ENCODE measurements around the gene TRABD2B.

The TRABD2B gene

GRCh38 chr1:47751996-47752451, 245.2 kb downstream of the TRABD2B start:
- Histone ChIP-seq H3K36me3 (no peaks in the 10 kb centered on the region), H3K4me2 (no peak overlapping the region), H3K27me3 (no peaks in the 10 kb centered on the region), H3K9ac (no peak overlapping the region), H3K27ac (no peak overlapping the region), H3K4me3 (no peak overlapping the region), H3K9me3 (replicated peaks in 1 of 11) (no peaks in the 10 kb centered on the region), H3K4me1 (no peaks in the 10 kb centered on the region), H4K20me1 (no peaks in the 10 kb centered on the region)
- no peak for TF ChIP-seq Cebpa-rat (IDR thresholded peaks at IDR 0.05)

GRCh38 chr1:47751193-47751592, 246.0 kb downstream of the TRABD2B start:
- no peak overlapping the region; a peak in 1 of 22 replicates for H3K4me2 ChIP-seq
- no peak overlapping the region for H3K27ac ChIP-seq
- H4K20me1 ChIP-seq = no peaks in the 10 kb centered on the region
- H3K36me3 ChIP-seq = no peaks in the 10 kb centered on the region
- no peak overlapping the region for H3K9ac ChIP-seq
- no peaks in the 10 kb centered on the region for H3K4me1 ChIP-seq
- H3K4me3 ChIP-seq = no peak overlapping the region
- H3K27me3 ChIP-seq = no peaks in the 10 kb centered on the region
- TF ChIP-seq Cebpa-rat (IDR thresholded peaks at IDR 0.05) = no peak
- no peaks in the 10 kb centered on the region for H3K9me3 ChIP-seq (replicated peaks in 1 of 11)

- peaks cover 10 to 18% (median 10%) of the 10 kb centered on the region in 11 experiments; a peak in 21 of 22 replicates for H3K9me3 ChIP-seq (replicated peaks in 1 of 11)
- H3K9ac ChIP-seq = no peak overlapping the region
- H3K4me3 ChIP-seq = no peak overlapping the region
- TF ChIP-seq Cebpa-rat (IDR thresholded peaks at IDR 0.05) = no peak
- no peaks in the 10 kb centered on the region for H3K27me3 ChIP-seq
- no peaks in the 10 kb centered on the region for H3K4me1 ChIP-seq
- H3K36me3 ChIP-seq = no peaks in the 10 kb centered on the region
- no peak overlapping the region for H3K27ac ChIP-seq
- no peak overlapping the region for H3K4me2 ChIP-seq
- no peaks in the 10 kb centered on the region for H4K20me1 ChIP-seq
Observed at GRCh38 chr1:47745715-47746609, 251.2 kb downstream of the TRABD2B start.

GRCh38 chr1:47742890-47743760, 254.1 kb downstream of the TRABD2B start:
- H3K4me1 ChIP-seq = no peaks in the 10 kb centered on the region
- TF ChIP-seq Cebpa-rat (IDR thresholded peaks at IDR 0.05) = no peak
- H3K36me3 ChIP-seq = no peaks in the 10 kb centered on the region
- no peaks in the 10 kb centered on the region for H4K20me1 ChIP-seq
- no peak overlapping the region for H3K27ac ChIP-seq
- H3K4me2 ChIP-seq = no peak overlapping the region
- H3K9ac ChIP-seq = no peak overlapping the region
- H3K27me3 ChIP-seq = no peaks in the 10 kb centered on the region
- peaks cover 15 to 30% (median 20%) of the 10 kb centered on the region in 11 experiments; a peak in 21 of 22 replicates for H3K9me3 ChIP-seq (replicated peaks in 1 of 11)
- H3K4me3 ChIP-seq = no peak overlapping the region

- Histone ChIP-seq H3K27me3 (no peaks in the 10 kb centered on the region), H3K4me3 (no peak overlapping the region), H3K36me3 (no peaks in the 10 kb centered on the region), H3K9ac (no peak overlapping the region), H4K20me1 (no peaks in the 10 kb centered on the region), H3K27ac (no peak overlapping the region), H3K4me1 (no peaks in the 10 kb centered on the region), H3K9me3 (replicated peaks in 1 of 11) (peaks cover 15 to 30% (median 20%) of the 10 kb centered on the region in 11 experiments; a peak in 21 of 22 replicates), H3K4me2 (no peak overlapping the region)
- TF ChIP-seq Cebpa-rat (IDR thresholded peaks at IDR 0.05) = no peak
Observed at GRCh38 chr1:47738560-47739182, 258.5 kb downstream of the TRABD2B start.

GRCh38 chr1:47732489-47732888, 264.7 kb downstream of the TRABD2B start:
- no peak overlapping the region for H3K9ac ChIP-seq
- TF ChIP-seq Cebpa-rat (IDR thresholded peaks at IDR 0.05) = no peak
- H3K36me3 ChIP-seq = no peaks in the 10 kb centered on the region
- peaks cover 0 to 19% (median 7%) of the 10 kb centered on the region in 10 experiments; a peak in 11 of 20 replicates for H3K4me1 ChIP-seq
- H4K20me1 ChIP-seq = no peaks in the 10 kb centered on the region
- H3K4me2 ChIP-seq = no peak overlapping the region
- H3K27me3 ChIP-seq = no peaks in the 10 kb centered on the region
- no peak overlapping the region for H3K27ac ChIP-seq
- H3K9me3 ChIP-seq (replicated peaks in 1 of 11) = peaks cover 0 to 4% (median 0%) of the 10 kb centered on the region in 11 experiments; a peak in 1 of 22 replicates
- H3K4me3 ChIP-seq = no peak overlapping the region

- Histone ChIP-seq H3K4me3 (no peak overlapping the region), H3K4me1 (peaks cover 0 to 26% (median 7%) of the 10 kb centered on the region in 10 experiments; a peak in 11 of 20 replicates), H4K20me1 (no peaks in the 10 kb centered on the region), H3K9me3 (replicated peaks in 1 of 11) (peaks cover 0 to 4% (median 0%) of the 10 kb centered on the region in 11 experiments; a peak in 1 of 22 replicates), H3K36me3 (no peaks in the 10 kb centered on the region), H3K4me2 (no peak overlapping the region), H3K9ac (no peak overlapping the region), H3K27me3 (no peaks in the 10 kb centered on the region), H3K27ac (no peak overlapping the region)
- no peak for TF ChIP-seq Cebpa-rat (IDR thresholded peaks at IDR 0.05)
Observed at GRCh38 chr1:47731730-47732129, 265.5 kb downstream of the TRABD2B start.

- Histone ChIP-seq H3K9me3 (replicated peaks in 1 of 11) (peaks cover 0 to 4% (median 0%) of the 10 kb centered on the region in 11 experiments; a peak in 1 of 22 replicates), H3K9ac (no peak overlapping the region), H3K4me2 (no peak overlapping the region), H3K4me1 (peaks cover 0 to 36% (median 12%) of the 10 kb centered on the region in 10 experiments; a peak in 13 of 20 replicates), H3K36me3 (no peaks in the 10 kb centered on the region), H3K4me3 (no peak overlapping the region), H3K27me3 (peaks cover 12 to 15% (median 14%) of the 10 kb centered on the region in 11 experiments; a peak in 21 of 22 replicates), H3K27ac (no peak overlapping the region), H4K20me1 (no peaks in the 10 kb centered on the region; a peak in 1 of 22 replicates)
- no peak for TF ChIP-seq Cebpa-rat (IDR thresholded peaks at IDR 0.05)
Observed at GRCh38 chr1:47729685-47730084, 267.5 kb downstream of the TRABD2B start.
